ENCODE results near the gene SFXN5. TPM values are rescaled to one million over a fixed set of nuclear protein-coding genes. Genes with fewer than 3 reads are reported as not detected.

The SFXN5 gene
- total RNA-seq, 1 donor from 2014 or later, result 13.7 TPM

DNA sequence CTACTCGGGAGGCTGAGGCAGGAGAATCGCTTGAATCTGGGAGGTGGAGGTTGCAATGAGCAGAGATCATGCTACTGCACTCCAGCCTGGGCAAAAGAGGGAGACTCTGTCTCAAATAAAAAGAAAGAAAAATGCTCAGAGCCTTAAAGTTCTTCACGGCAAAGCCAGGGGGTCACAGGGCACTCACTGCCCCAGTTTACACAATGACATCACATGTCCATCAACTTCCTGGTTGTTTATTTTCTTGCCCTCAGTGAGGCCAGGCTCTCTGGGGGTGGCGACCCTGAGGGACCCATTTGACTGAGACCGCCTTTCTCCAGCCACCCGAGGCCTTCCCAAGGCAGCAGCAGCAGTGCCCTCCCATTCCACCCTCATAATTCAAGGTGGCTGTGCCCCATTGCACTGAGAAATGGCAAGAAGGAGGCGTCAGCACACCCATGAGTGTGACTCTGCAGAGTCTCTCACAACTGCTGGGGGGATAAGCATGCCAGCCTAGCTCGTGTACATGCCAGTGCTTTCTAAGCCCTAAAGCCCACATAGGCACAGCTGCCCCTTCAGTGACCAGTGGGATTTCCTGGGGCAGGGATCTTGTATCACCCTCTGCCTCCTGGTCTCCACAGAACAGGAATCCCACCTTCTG is 50.0 kb downstream of the SFXN5 start:
- no peak for TF ChIP-seq CTCF (IDR thresholded peaks at IDR 0.05; ENCODE audit: partially characterized antibody, unreplicated experiment)
- Mint-ChIP-seq H3K9me3 (ENCODE audit: unreplicated experiment) (no peaks in the 10 kb centered on the region), H3K27me3 (ENCODE audit: unreplicated experiment) (peaks cover 2% of the 10 kb centered on the region), H3K27ac (ENCODE audit: unreplicated experiment) (no peak overlapping the region), H3K4me3 (ENCODE audit: unreplicated experiment) (no peak overlapping the region), H3K36me3 (ENCODE audit: unreplicated experiment) (no peaks in the 10 kb centered on the region), H3K4me1 (ENCODE audit: low read depth, unreplicated experiment) (no peaks in the 10 kb centered on the region)
- no peak for DNase-seq

DNA sequence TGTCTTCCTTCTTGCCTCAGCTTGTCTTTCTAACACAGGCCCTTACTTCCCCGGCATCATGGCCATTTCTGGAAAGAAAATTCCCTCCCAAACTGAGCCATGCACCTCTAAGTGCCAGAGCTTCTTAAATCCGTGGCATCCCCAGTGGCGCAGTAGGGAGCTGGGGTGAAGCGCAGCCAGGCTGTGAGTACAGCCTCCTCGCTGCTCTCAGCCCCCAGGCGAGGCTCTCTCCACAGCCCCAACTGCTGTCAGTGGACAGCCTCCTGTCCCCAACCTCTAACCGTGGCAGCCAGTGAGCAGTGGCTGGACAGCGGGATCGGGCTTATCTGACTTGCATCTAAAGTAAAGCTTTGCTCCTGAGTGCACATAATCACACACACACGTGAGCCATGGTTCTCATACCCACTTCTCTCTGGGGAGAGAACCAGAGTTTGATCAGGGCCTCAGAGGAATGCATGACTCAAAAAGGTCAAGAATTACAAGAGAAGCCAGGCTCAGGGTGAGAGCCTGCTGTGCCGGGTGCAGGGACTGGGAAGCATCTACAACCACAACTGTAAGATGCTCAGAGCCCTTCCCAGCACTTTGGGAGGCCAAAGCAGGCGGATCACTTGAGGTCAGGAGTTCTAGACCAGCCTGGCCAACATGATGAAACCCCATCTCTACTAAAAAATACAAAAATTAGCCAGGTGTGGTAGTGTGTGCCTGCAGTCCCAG is 50.7 kb downstream of the SFXN5 start:
- no peak for DNase-seq
- H3K27ac Mint-ChIP-seq (ENCODE audit: unreplicated experiment), result no peak overlapping the region

DNA sequence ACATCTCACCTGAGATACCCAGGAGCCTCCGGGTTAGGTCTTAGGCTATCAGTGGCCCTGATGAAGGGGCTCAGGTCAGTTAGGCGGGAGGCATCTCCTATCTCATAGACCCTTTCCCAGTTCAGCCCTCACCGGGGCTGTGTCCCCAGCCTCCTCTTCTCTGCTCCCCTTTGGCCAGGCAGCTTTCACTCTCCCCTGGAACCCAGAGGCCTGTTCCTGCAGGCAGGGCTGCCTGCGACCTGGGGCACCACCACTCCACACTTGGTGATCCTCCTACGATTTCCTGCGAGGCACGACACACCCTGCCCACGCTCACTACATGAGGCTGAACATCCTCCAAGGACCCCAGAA is 51.2 kb downstream of the SFXN5 start:
- no peak for DNase-seq
- peaks cover 2% of the 10 kb centered on the region for H3K27me3 Mint-ChIP-seq (ENCODE audit: unreplicated experiment)
- no peak for TF ChIP-seq CTCF (IDR thresholded peaks at IDR 0.05; ENCODE audit: partially characterized antibody, unreplicated experiment)
- H3K36me3 Mint-ChIP-seq (ENCODE audit: unreplicated experiment), result no peaks in the 10 kb centered on the region
- no peaks in the 10 kb centered on the region for H3K4me1 Mint-ChIP-seq (ENCODE audit: low read depth, unreplicated experiment)
- no peaks in the 10 kb centered on the region for H3K9me3 Mint-ChIP-seq (ENCODE audit: unreplicated experiment)
- H3K27ac Mint-ChIP-seq (ENCODE audit: unreplicated experiment), result no peak overlapping the region
- H3K4me3 Mint-ChIP-seq (ENCODE audit: unreplicated experiment), result no peak overlapping the region

More for the DNA sequence above, 50.7 kb downstream of the SFXN5 start:
- no peaks in the 10 kb centered on the region for H3K4me1 Mint-ChIP-seq (ENCODE audit: low read depth, unreplicated experiment)
- no peaks in the 10 kb centered on the region for H3K36me3 Mint-ChIP-seq (ENCODE audit: unreplicated experiment)
- no peak for TF ChIP-seq CTCF (IDR thresholded peaks at IDR 0.05; ENCODE audit: partially characterized antibody, unreplicated experiment)
- H3K9me3 Mint-ChIP-seq (ENCODE audit: unreplicated experiment), result no peaks in the 10 kb centered on the region
- H3K27me3 Mint-ChIP-seq (ENCODE audit: unreplicated experiment), result peaks cover 2% of the 10 kb centered on the region
- H3K4me3 Mint-ChIP-seq (ENCODE audit: unreplicated experiment), result no peak overlapping the region

DNA sequence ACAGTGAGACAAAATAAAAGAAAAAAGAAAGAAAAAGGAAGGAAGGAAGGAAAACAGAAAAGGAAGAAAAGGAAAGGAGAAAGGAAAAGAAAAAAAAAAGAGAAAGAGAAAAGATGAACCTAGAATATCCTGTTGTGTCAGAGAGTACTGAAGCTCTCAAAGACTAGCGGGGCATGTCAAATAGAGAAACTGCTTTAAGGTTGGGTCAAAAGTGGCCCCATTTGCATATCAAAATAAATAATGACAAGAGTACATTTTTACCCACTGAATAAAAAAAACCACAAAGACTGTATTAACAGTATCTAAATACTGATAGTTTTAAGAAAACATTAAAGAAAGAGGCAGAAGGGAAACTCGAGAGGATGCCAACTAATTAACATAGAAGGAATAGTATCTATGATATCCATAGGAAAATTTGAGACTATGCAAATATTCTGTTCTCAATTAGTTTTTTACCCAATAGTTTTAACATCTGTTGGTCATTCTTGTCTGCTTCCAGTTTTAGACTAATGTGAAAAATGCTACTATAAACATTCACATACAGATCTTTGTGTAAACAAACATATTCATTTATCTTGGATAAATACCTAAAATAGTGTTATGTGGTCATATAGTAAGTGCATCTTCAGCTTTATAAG is 53.2 kb downstream of the SFXN5 start:
- DNase-seq, result no peak
- Mint-ChIP-seq H3K4me1 (ENCODE audit: low read depth, unreplicated experiment) (no peaks in the 10 kb centered on the region), H3K9me3 (ENCODE audit: unreplicated experiment) (no peaks in the 10 kb centered on the region), H3K36me3 (ENCODE audit: unreplicated experiment) (no peaks in the 10 kb centered on the region), H3K4me3 (ENCODE audit: unreplicated experiment) (no peak overlapping the region), H3K27ac (ENCODE audit: unreplicated experiment) (no peak overlapping the region), H3K27me3 (ENCODE audit: unreplicated experiment) (peaks cover 2% of the 10 kb centered on the region)
- no peak for TF ChIP-seq CTCF (IDR thresholded peaks at IDR 0.05; ENCODE audit: partially characterized antibody, unreplicated experiment)

- Mint-ChIP-seq H3K27me3 (ENCODE audit: unreplicated experiment) (no peaks in the 10 kb centered on the region), H3K4me1 (ENCODE audit: low read depth, unreplicated experiment) (no peaks in the 10 kb centered on the region), H3K36me3 (ENCODE audit: unreplicated experiment) (no peaks in the 10 kb centered on the region), H3K9me3 (ENCODE audit: unreplicated experiment) (no peaks in the 10 kb centered on the region), H3K27ac (ENCODE audit: unreplicated experiment) (no peak overlapping the region), H3K4me3 (ENCODE audit: unreplicated experiment) (no peak overlapping the region)
- TF ChIP-seq CTCF (IDR thresholded peaks at IDR 0.05; ENCODE audit: partially characterized antibody, unreplicated experiment), result no peak
- no peak for DNase-seq
These were observed 57.6 kb downstream of the SFXN5 start for GRCh38 chr2:73013936-73014335.
